GM12878 (cell line): ENCODE measurements around the gene ASMTL. TPM values are rescaled to one million over a fixed set of nuclear protein-coding genes. Genes with fewer than 3 reads are reported as not detected.

Experiments
- ATAC-seq: fragments of 200-7000 bp; cut with Tn5 transposase; 3 replicates; pipeline ENCODE4 v1.9.1; 2020; ENCODE audit warnings: mild to moderate bottlenecking, moderate library complexity
- BruUV-seq: library from RNA; stranded (reverse); fragments of 400-500 nt; replicated peaks from 2 replicates; lab custom pipeline; 2021; lab: Mats Ljungman, UMichigan
- CTCF ChIA-PET: fragments of 300-600 bp; sonication (Branson Sonifier 250); formaldehyde crosslinking; extraction: SDS; loops from one replicate; lab custom pipeline; 2021; ENCODE audit warnings: inconsistent platforms; lab: Yijun Ruan, JAX
- POLR2A ChIA-PET: fragments of 350-600 bp; formaldehyde crosslinking; extraction: SDS; loops from one replicate; lab custom pipeline; 2021; ENCODE audit warnings: inconsistent platforms; lab: Charles Lee
- RAD21 ChIA-PET: fragments of 300-600 bp; sonication (Branson Sonifier 250); formaldehyde crosslinking; loops from one replicate; lab custom pipeline; 2023; ENCODE audit warnings: antibody characterized with exemption; ENCODE audit not compliant: unreplicated experiment; lab: Charles Lee
- SMC1A ChIA-PET: fragments of 300-600 bp; sonication (Branson Sonifier 250); formaldehyde crosslinking; loops from one replicate; lab custom pipeline; 2023; ENCODE audit not compliant: unreplicated experiment, uncharacterized antibody; lab: Charles Lee
- DNase-seq: peaks from one replicate; pipeline ENCODE4 v3.0.0-alpha.2; 2011; ENCODE audit warnings: low read depth, low spot score
- FAIRE-seq: peaks from 3 replicates; lab custom pipeline; 2011; peaks lifted over from hg19 to GRCh38; lab: Jason Lieb, UNC
- H2AFZ ChIP-seq: 2 replicates; pipeline ENCODE4 v1.6.0; 2011; ENCODE audit warnings: low read depth, low read length, control low read depth; ENCODE audit not compliant: control insufficient read depth
- H3K27ac ChIP-seq: 2 replicates; pipeline ENCODE4 v1.5.1; 2011; ENCODE audit warnings: control low read depth; ENCODE audit not compliant: control insufficient read depth, insufficient read depth
- H3K27me3 ChIP-seq, 2 experiments: replicated peaks in 1 of 2; 2 replicates each; pipeline versions ENCODE4 v1.6.0 to v1.6.1; 2011; ENCODE audit warnings: low read length in 1 of 2; ENCODE audit not compliant: control insufficient read depth in 2 of 2, insufficient read depth in 2 of 2
- H3K36me3 ChIP-seq, 2 experiments: 2 replicates each; pipeline ENCODE4 v1.5.1; 2011; ENCODE audit warnings: low read length in 1 of 2; ENCODE audit not compliant: control insufficient read depth in 2 of 2, insufficient read depth in 2 of 2
- H3K4me1 ChIP-seq: 2 replicates; pipeline ENCODE4 v1.6.1; 2011; ENCODE audit warnings: mild to moderate bottlenecking, low read length, moderate library complexity, mixed read lengths; ENCODE audit not compliant: control insufficient read depth, insufficient read depth
- H3K4me2 ChIP-seq: 2 replicates; pipeline ENCODE4 v1.6.0; 2011; ENCODE audit warnings: control low read depth; ENCODE audit not compliant: control insufficient read depth, insufficient read depth
- H3K4me3 ChIP-seq: fragments of 200-600 bp; sonication (generic); 2 replicates; pipeline ENCODE4 v1.5.1; 2016
- H3K79me2 ChIP-seq: 2 replicates; pipeline ENCODE4 v1.6.0; 2011; ENCODE audit warnings: low read length; ENCODE audit not compliant: control insufficient read depth, insufficient read depth
- H3K9ac ChIP-seq: 2 replicates; pipeline ENCODE4 v1.8.0; 2011; ENCODE audit warnings: low read length, control low read depth, mixed read lengths; ENCODE audit not compliant: control insufficient read depth, insufficient read depth
- H3K9me3 ChIP-seq: replicated peaks from 3 replicates; pipeline ENCODE4 v1.5.1; 2011; ENCODE audit warnings: mild to moderate bottlenecking, low read length; ENCODE audit not compliant: control insufficient read depth, insufficient read depth
- H4K20me1 ChIP-seq: 2 replicates; pipeline ENCODE4 v1.6.0; 2011; ENCODE audit not compliant: control insufficient read depth, insufficient read depth
- BMI1 ChIP-seq: fragments of 450-650 bp; IDR thresholded peaks from 2 replicates; pipeline ENCODE4 v1.6.1; 2016; ENCODE audit warnings: mild to moderate bottlenecking, moderate library complexity, borderline replicate concordance
- CBX5 ChIP-seq: sonication (generic); IDR thresholded peaks from 2 replicates; pipeline ENCODE4 v1.6.1; 2016; ENCODE audit warnings: low read depth, moderate library complexity, mild to moderate bottlenecking, inconsistent platforms
- CTCF ChIP-seq, 3 experiments: IDR thresholded peaks in 2 of 3; conservative IDR thresholded peaks in 1 of 3; 2 replicates each; pipeline ENCODE4 v1.5.1; 2011; ENCODE audit warnings: low read depth in 3 of 3, low read length in 3 of 3, mild to moderate bottlenecking in 3 of 3, control low read depth in 2 of 3, moderate library complexity in 2 of 3, inconsistent platforms in 1 of 3, mixed read lengths in 1 of 3; ENCODE audit not compliant: control insufficient read depth in 2 of 3, insufficient read depth in 1 of 3; ENCODE audit errors: extremely low read depth in 1 of 3
- DPF2 ChIP-seq: fragments of 450-650 bp; IDR thresholded peaks from 2 replicates; pipeline ENCODE4 v1.6.1; 2017; ENCODE audit warnings: mild to moderate bottlenecking
- HDAC6 ChIP-seq: fragments of 200-600 bp; sonication (generic); IDR thresholded peaks from one replicate; pipeline ENCODE4 v1.8.0; 2017; ENCODE audit warnings: antibody characterized with exemption; ENCODE audit not compliant: unreplicated experiment
- KAT2A ChIP-seq: conservative IDR thresholded peaks from 2 replicates; pipeline ENCODE4 v1.6.1; 2011; ENCODE audit warnings: low read depth, low read length; ENCODE audit not compliant: control insufficient read depth
- LARP7 ChIP-seq: fragments of 450-650 bp; IDR thresholded peaks from 2 replicates; pipeline ENCODE4 v1.6.1; 2017; ENCODE audit warnings: mild to moderate bottlenecking
- NBN ChIP-seq: fragments of 450-650 bp; IDR thresholded peaks from 2 replicates; pipeline ENCODE4 v1.6.1; 2016
- PAX8 ChIP-seq: fragments of 450-650 bp; IDR thresholded peaks from 2 replicates; pipeline ENCODE4 v1.6.1; 2017; ENCODE audit warnings: mild to moderate bottlenecking, moderate library complexity
- REST ChIP-seq: IDR thresholded peaks from 2 replicates; pipeline ENCODE4 v1.6.1; 2012; ENCODE audit warnings: mild to moderate bottlenecking, low read depth, low read length
- SPI1 ChIP-seq: IDR thresholded peaks from 2 replicates; pipeline ENCODE4 v1.6.1; 2011; ENCODE audit warnings: low read depth, mild to moderate bottlenecking, low read length, moderate library complexity, borderline replicate concordance; ENCODE audit not compliant: insufficient read depth
- ZNF24 ChIP-seq: fragments of 450-650 bp; IDR thresholded peaks from 2 replicates; pipeline ENCODE4 v1.6.1; 2017; ENCODE audit warnings: antibody characterized with exemption, mild to moderate bottlenecking
- WGBS: methylation state at CpG from one replicate; pipeline ENCODE4 v1.1.6; 2016; ENCODE audit warnings: low lambda C conversion rate; ENCODE audit not compliant: insufficient replicate concordance, insufficient coverage; ENCODE audit errors: missing lambda C conversion rate; 5-methylcytosine and 5-hydroxymethylcytosine counted together
- in situ Hi-C: fragments of 300-500 bp; cut with MboI; formaldehyde crosslinking; loops from 9 replicates; pipeline ENCODE4 v1.14.3; 2018; ENCODE audit warnings: mixed read lengths
- intact Hi-C: fragments of 100-400 bp; cut with micrococcal nuclease; formaldehyde crosslinking; loops from one replicate; pipeline ENCODE4 v1.14.2; 2022; ENCODE audit not compliant: unreplicated experiment
- polyA plus RNA-seq, 11 experiments: library from polyadenylated mRNA; depleted of rRNA in 4 of 11; unstranded in 6 of 11; stranded (reverse) in 5 of 11; fragments of >200 nt; fragmentation: Nextera tagmentation in 4 of 11; fragmentation: Illumina TruSeq in 1 of 11; extraction: Ambion mirVana in 4 of 11; extraction: Trizol in 1 of 11; gene quantifications; 1 replicate in 1 of 11; 2 replicates in 10 of 11; pipeline versions ENCODE4 v1.2.1 to v1.2.3, GENCODE V29; 2011 to 2016; ENCODE audit warnings: inconsistent platforms in 2 of 11, missing spikeins in 2 of 11, low read depth in 1 of 11
- total RNA-seq, 4 experiments: library from RNA; depleted of rRNA in 3 of 4; stranded (reverse); fragments of >200 nt in 3 of 4; fragmentation: Illumina TruSeq in 1 of 4; extraction: Trizol in 1 of 4; gene quantifications; 2 replicates each; pipeline versions ENCODE4 v1.2.1 to v1.2.3, GENCODE V29; 2013 to 2021
- TF ChIP-seq, protein P1 (sequence below): fragments of 450-650 bp; formaldehyde crosslinking; IDR thresholded peaks from 2 replicates; pipeline ENCODE4 v1.4.0; 2022; ENCODE audit warnings: mild to moderate bottlenecking, moderate library complexity

ASMTL gene
- total and polyA plus RNA-seq, 10 of the 15 experiments (the other 5 are each of a cell fraction or from before 2014, with no cell fraction given) = 1.6 to 51.9 (median 32.1) TPM

DNA sequence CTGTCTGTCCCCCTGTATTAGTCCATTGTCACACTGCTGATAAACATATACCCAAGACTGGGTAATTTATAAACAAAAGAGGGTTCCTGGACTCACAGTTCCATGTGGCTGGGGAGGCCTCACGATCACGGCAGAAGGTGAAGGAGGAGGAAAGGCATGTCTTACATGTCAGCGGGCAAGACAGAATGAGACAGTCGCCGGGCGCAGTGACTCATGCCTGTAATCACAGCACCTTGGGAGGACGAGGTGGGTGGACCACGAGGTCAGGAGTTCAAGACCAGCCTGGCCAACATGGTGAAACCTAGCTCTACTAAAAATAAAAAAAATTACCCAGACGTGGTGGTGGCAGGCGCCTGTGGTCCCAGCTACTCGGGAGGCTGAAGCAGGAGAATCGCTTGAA, 91.4 kb downstream of the ASMTL start:
- 75% methylated on average over 12 of the region's 12 CpGs for WGBS
- H3K27me3 ChIP-seq = no peaks in the 10 kb centered on the region
- no peaks in the 10 kb centered on the region for H3K79me2 ChIP-seq
- no peak overlapping the region for H3K27ac ChIP-seq
- H3K9me3 ChIP-seq = no peaks in the 10 kb centered on the region; the same call in 1 of the 3 replicates
- no peak overlapping the region for H2AFZ ChIP-seq
- no TSS peak for BruUV-seq
- H3K9ac ChIP-seq = no peak overlapping the region
- ATAC-seq (no peak), FAIRE-seq (no peak), DNase-seq (no peak)
- CTCF ChIA-PET = no interaction called here
- no peaks in the 10 kb centered on the region for H4K20me1 ChIP-seq
- H3K4me3 ChIP-seq = no peak overlapping the region
- no peaks in the 10 kb centered on the region for H3K4me1 ChIP-seq
- peaks cover 2 to 3% of the 10 kb centered on the region in 2 experiments; a peak in 3 of 4 replicates for H3K36me3 ChIP-seq
- RAD21 ChIA-PET = no interaction called here
- H3K4me2 ChIP-seq = no peak overlapping the region
- in situ Hi-C loops = no loop called here
- intact Hi-C loops = no loop called here
- SMC1A ChIA-PET = no interaction called here
- POLR2A ChIA-PET = no interaction called here
- no peak for TF ChIP-seq DPF2
- TF ChIP-seq LARP7 = no peak
- TF ChIP-seq CBX5 = no peak
- TF ChIP-seq HDAC6 = no peak
- no peak for TF ChIP-seq KAT2A
- TF ChIP-seq CTCF (IDR thresholded peaks at IDR 0.05 in 2 of 3, conservative IDR thresholded peaks at IDR 0.05 in 1 of 3; ENCODE audit: control insufficient read depth in 2 of 3, extremely low read depth in 1 of 3, insufficient read depth in 1 of 3, low read depth in 3 of 3, low read length in 3 of 3) = no peak
- TF ChIP-seq PAX8 = no peak
- no peak for TF ChIP-seq REST
- no peak for TF ChIP-seq BMI1
- TF ChIP-seq SPI1 = no peak
- TF ChIP-seq, protein P1, sequence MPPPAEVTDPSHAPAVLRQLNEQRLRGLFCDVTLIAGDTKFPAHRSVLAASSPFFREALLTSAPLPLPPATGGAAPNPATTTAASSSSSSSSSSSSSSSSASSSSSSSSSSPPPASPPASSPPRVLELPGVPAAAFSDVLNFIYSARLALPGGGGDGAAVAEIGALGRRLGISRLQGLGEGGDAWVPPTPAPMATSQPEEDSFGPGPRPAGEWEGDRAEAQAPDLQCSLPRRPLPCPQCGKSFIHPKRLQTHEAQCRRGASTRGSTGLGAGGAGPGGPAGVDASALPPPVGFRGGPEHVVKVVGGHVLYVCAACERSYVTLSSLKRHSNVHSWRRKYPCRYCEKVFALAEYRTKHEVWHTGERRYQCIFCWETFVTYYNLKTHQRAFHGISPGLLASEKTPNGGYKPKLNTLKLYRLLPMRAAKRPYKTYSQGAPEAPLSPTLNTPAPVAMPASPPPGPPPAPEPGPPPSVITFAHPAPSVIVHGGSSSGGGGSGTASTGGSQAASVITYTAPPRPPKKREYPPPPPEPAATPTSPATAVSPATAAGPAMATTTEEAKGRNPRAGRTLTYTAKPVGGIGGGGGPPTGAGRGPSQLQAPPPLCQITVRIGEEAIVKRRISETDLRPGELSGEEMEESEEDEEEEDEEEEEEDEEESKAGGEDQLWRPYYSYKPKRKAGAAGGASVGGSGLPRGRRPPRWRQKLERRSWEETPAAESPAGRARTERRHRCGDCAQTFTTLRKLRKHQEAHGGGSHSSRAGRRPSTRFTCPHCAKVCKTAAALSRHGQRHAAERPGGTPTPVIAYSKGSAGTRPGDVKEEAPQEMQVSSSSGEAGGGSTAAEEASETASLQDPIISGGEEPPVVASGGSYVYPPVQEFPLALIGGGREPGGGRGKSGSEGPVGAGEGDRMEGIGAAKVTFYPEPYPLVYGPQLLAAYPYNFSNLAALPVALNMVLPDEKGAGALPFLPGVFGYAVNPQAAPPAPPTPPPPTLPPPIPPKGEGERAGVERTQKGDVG = no peak
- no peak for TF ChIP-seq ZNF24
- no peak for TF ChIP-seq NBN
